HepG2 (cell line): ENCODE results near the gene RBM12.
"Not testable (repeated sequence)": the region's sequence is repeated elsewhere in the genome, so short reads cannot be mapped to it uniquely, and the experiment has no call there.

Experiments used
- ESRRA ChIP-seq: sonication (generic); formaldehyde crosslinking; IDR thresholded peaks from 2 replicates; pipeline ENCODE4 v1.5.1; 2020; ENCODE audit warnings: mild to moderate bottlenecking, low read depth, missing genetic modification reagents
- FOXO4 ChIP-seq: sonication (generic); formaldehyde crosslinking; conservative IDR thresholded peaks from 2 replicates; pipeline ENCODE4 v1.8.1; 2023; ENCODE audit warnings: missing genetic modification reagents
- MYC ChIP-seq: sonication (generic); formaldehyde crosslinking; IDR thresholded peaks from 2 replicates; pipeline ENCODE4 v1.9.0; 2021; ENCODE audit warnings: missing genetic modification reagents, borderline replicate concordance
- NCOR1 ChIP-seq: fragments of 200-600 bp; sonication (generic); IDR thresholded peaks from 2 replicates; pipeline ENCODE4 v1.7.0; 2017; ENCODE audit warnings: antibody characterized with exemption, low read length, borderline replicate concordance
- REPIN1 ChIP-seq: sonication (generic); formaldehyde crosslinking; IDR thresholded peaks from 2 replicates; pipeline ENCODE4 v1.8.0; 2022; ENCODE audit warnings: missing genetic modification reagents, low read depth, mild to moderate bottlenecking, borderline replicate concordance
- RFX5 ChIP-seq: IDR thresholded peaks from 2 replicates; pipeline ENCODE4 v1.6.1; 2011; ENCODE audit warnings: low read depth, low read length, improper control_type of control experiment
- ZC3H13 ChIP-seq: sonication (generic); formaldehyde crosslinking; IDR thresholded peaks from 2 replicates; pipeline ENCODE4 v1.8.1; 2023; ENCODE audit warnings: mild to moderate bottlenecking, missing genetic modification reagents, moderate library complexity
- ZNF274 ChIP-seq: sonication (generic); formaldehyde crosslinking; IDR thresholded peaks from 2 replicates; pipeline ENCODE4 v1.5.1; 2020; ENCODE audit warnings: mild to moderate bottlenecking, missing genetic modification reagents

- not testable (repeated sequence) for TF ChIP-seq MYC (CRISPR knock-in tag); ZC3H13 (CRISPR knock-in tag); ZNF274 (CRISPR knock-in tag); ESRRA (CRISPR knock-in tag); RFX5; FOXO4; NCOR1; REPIN1 (CRISPR knock-in tag)
Measured at GRCh38 chr20:35685368-35685767, 20.7 kb upstream of the RBM12 start.
